ENCODE measurements around the gene EVL. TPM values are rescaled to one million over a fixed set of nuclear protein-coding genes. Genes with fewer than 3 reads are reported as not detected.
A peak's percentile ranks its signal among the peaks of the same experiment; 100 is the strongest.
"Not testable (repeated sequence)": the region's sequence is repeated elsewhere in the genome, so short reads cannot be mapped to it uniquely, and the experiment has no call there.

Gene EVL
- total RNA-seq, 1 donor from 2014 or later: 69.2 TPM

GRCh38 chr14:100022772-100023451, 42.3 kb upstream of the EVL start:
- no peak overlapping the region for H3K4me3 ChIP-seq (ENCODE audit: low read depth, low read length)
- TF ChIP-seq CTCF (conservative IDR thresholded peaks at IDR 0.05; ENCODE audit: low read depth, low read length): no peak
- no peak for DNase-seq (ENCODE audit: low read depth)

GRCh38 chr14:100025111-100025510, 40.1 kb upstream of the EVL start:
- no peak for DNase-seq (ENCODE audit: low read depth)
- peak; percentile 73 for TF ChIP-seq CTCF (conservative IDR thresholded peaks at IDR 0.05; ENCODE audit: low read depth, low read length)
- H3K4me3 ChIP-seq (ENCODE audit: low read depth, low read length): no peak overlapping the region

GRCh38 chr14:100027771-100028490, 37.3 kb upstream of the EVL start:
- TF ChIP-seq CTCF (conservative IDR thresholded peaks at IDR 0.05; ENCODE audit: low read depth, low read length): no peak
- DNase-seq (ENCODE audit: low read depth): no peak
- H3K4me3 ChIP-seq (ENCODE audit: low read depth, low read length): no peak overlapping the region

GRCh38 chr14:100028990-100029677, 36.1 kb upstream of the EVL start:
- H3K4me3 ChIP-seq (ENCODE audit: low read depth, low read length): no peak overlapping the region
- no peak for DNase-seq (ENCODE audit: low read depth)
- peak; percentile 11 for TF ChIP-seq CTCF (conservative IDR thresholded peaks at IDR 0.05; ENCODE audit: low read depth, low read length)

GRCh38 chr14:100030006-100030405, 35.2 kb upstream of the EVL start:
- H3K4me3 ChIP-seq (ENCODE audit: low read depth, low read length); DNase-seq (ENCODE audit: low read depth): not testable (repeated sequence)

GRCh38 chr14:100030452-100031153, 34.6 kb upstream of the EVL start:
- no peak overlapping the region for H3K4me3 ChIP-seq (ENCODE audit: low read depth, low read length)
- no peak for TF ChIP-seq CTCF (conservative IDR thresholded peaks at IDR 0.05; ENCODE audit: low read depth, low read length)
- peak; percentile 87 for DNase-seq (ENCODE audit: low read depth)
